Measurements from ENCODE around the gene MEF2C. TPM values are rescaled to one million over a fixed set of nuclear protein-coding genes. Genes with fewer than 3 reads are reported as not detected.

The MEF2C gene
- polyA plus RNA-seq, 1 donor (not counting 4 experiments of a cell fraction or from before 2014, with no cell fraction given), result 0.10 TPM

- H3K27ac ChIP-seq (ENCODE audit: control insufficient read depth, insufficient read depth, low read length), result no peak overlapping the region
- H3K9me1 ChIP-seq (ENCODE audit: control insufficient read depth, extremely low read depth, insufficient read depth, low read length), result no peaks in the 10 kb centered on the region
- no peaks in the 10 kb centered on the region for H4K20me1 ChIP-seq (ENCODE audit: control insufficient read depth, extremely low read depth, insufficient read depth, low read length)
- H3K4me3 ChIP-seq (ENCODE audit: control insufficient read depth in 2 of 3, extremely low read depth in 1 of 3, insufficient read depth in 2 of 3, low read depth in 1 of 3, low read length in 3 of 3), result no peak overlapping the region
- DNase-seq (ENCODE audit: low read depth, low spot score) (no peak), FAIRE-seq (no peak)
- no peak overlapping the region for H3K9ac ChIP-seq (ENCODE audit: control insufficient read depth, extremely low read depth, insufficient read depth, low read length)
- no peak overlapping the region for H3K4me2 ChIP-seq (ENCODE audit: control insufficient read depth, extremely low read depth, insufficient read depth, low read depth, low read length)
- no peaks in the 10 kb centered on the region for H3K36me3 ChIP-seq (ENCODE audit: control insufficient read depth in 2 of 2, extremely low read depth in 1 of 2, insufficient read depth in 2 of 2, low read length in 2 of 2)
- no peaks in the 10 kb centered on the region for H3K4me1 ChIP-seq (ENCODE audit: control insufficient read depth, extremely low read depth, insufficient read depth, low read length)
- no peaks in the 10 kb centered on the region for H3K9me3 ChIP-seq (ENCODE audit: control insufficient read depth, low read depth, low read length)
- dilution Hi-C loops (cut with MboI; ENCODE audit: extremely low pct_ligation_motif_present, low sequenced_read_pairs), result loop anchor here (25.0 kb wide), 1 partner anchor 597 kb away; no protein-coding TSS in a partner anchor
- no peaks in the 10 kb centered on the region for H3K79me2 ChIP-seq (ENCODE audit: control insufficient read depth, insufficient read depth, low read length)
- no peak overlapping the region for H2AFZ ChIP-seq (ENCODE audit: control insufficient read depth, low read length)
- no peaks in the 10 kb centered on the region for H3K27me3 ChIP-seq (ENCODE audit: control insufficient read depth, extremely low read depth, insufficient read depth, low read length)
- TF ChIP-seq CTCF (optimal IDR thresholded peaks at IDR 0.05 in 1 of 3, IDR thresholded peaks at IDR 0.05 in 1 of 3, conservative IDR thresholded peaks at IDR 0.05 in 1 of 3; ENCODE audit: extremely low read depth in 1 of 3, insufficient read depth in 2 of 3, low read length in 3 of 3) (no peak), EZH2 (IDR thresholded peaks at IDR 0.05; ENCODE audit: low read length) (no peak)
Measured at GRCh38 chr5:88740604-88741185, 142.3 kb downstream of the MEF2C start.

GRCh38 chr5:88736494-88736893 is 146.5 kb downstream of the MEF2C start:
- H3K4me2 ChIP-seq (ENCODE audit: control insufficient read depth, extremely low read depth, insufficient read depth, low read depth, low read length), result no peak overlapping the region
- H3K4me3 ChIP-seq (ENCODE audit: control insufficient read depth in 2 of 3, extremely low read depth in 1 of 3, insufficient read depth in 2 of 3, low read depth in 1 of 3, low read length in 3 of 3), result no peak overlapping the region

More at GRCh38 chr5:88736494-88736893, 146.5 kb downstream of the MEF2C start:
- H4K20me1 ChIP-seq (ENCODE audit: control insufficient read depth, extremely low read depth, insufficient read depth, low read length), result no peaks in the 10 kb centered on the region
- no peak for TF ChIP-seq CTCF (optimal IDR thresholded peaks at IDR 0.05 in 1 of 3, IDR thresholded peaks at IDR 0.05 in 1 of 3, conservative IDR thresholded peaks at IDR 0.05 in 1 of 3; ENCODE audit: extremely low read depth in 1 of 3, insufficient read depth in 2 of 3, low read length in 3 of 3)
- no peak for TF ChIP-seq EZH2 (IDR thresholded peaks at IDR 0.05; ENCODE audit: low read length)
- FAIRE-seq, result no peak
- no peaks in the 10 kb centered on the region for H3K9me1 ChIP-seq (ENCODE audit: control insufficient read depth, extremely low read depth, insufficient read depth, low read length)
- dilution Hi-C loops (cut with MboI; ENCODE audit: extremely low pct_ligation_motif_present, low sequenced_read_pairs), result loop anchor here (25.0 kb wide), 1 partner anchor 601 kb away; no protein-coding TSS in a partner anchor
- H3K27me3 ChIP-seq (ENCODE audit: control insufficient read depth, extremely low read depth, insufficient read depth, low read length), result no peaks in the 10 kb centered on the region
- H3K27ac ChIP-seq (ENCODE audit: control insufficient read depth, insufficient read depth, low read length), result no peak overlapping the region
- no peaks in the 10 kb centered on the region for H3K4me1 ChIP-seq (ENCODE audit: control insufficient read depth, extremely low read depth, insufficient read depth, low read length)
- no peak overlapping the region for H3K9ac ChIP-seq (ENCODE audit: control insufficient read depth, extremely low read depth, insufficient read depth, low read length)
- DNase-seq (ENCODE audit: low read depth, low spot score), result no peak
- no peaks in the 10 kb centered on the region for H3K9me3 ChIP-seq (ENCODE audit: control insufficient read depth, low read depth, low read length)
- H2AFZ ChIP-seq (ENCODE audit: control insufficient read depth, low read length), result no peak overlapping the region
- H3K79me2 ChIP-seq (ENCODE audit: control insufficient read depth, insufficient read depth, low read length), result no peaks in the 10 kb centered on the region
- H3K36me3 ChIP-seq (ENCODE audit: control insufficient read depth in 2 of 2, extremely low read depth in 1 of 2, insufficient read depth in 2 of 2, low read length in 2 of 2), result no peaks in the 10 kb centered on the region

Data from keratinocyte (primary cell).